A549 (cell line): ENCODE data around the gene CARD9. TPM values are rescaled to one million over a fixed set of nuclear protein-coding genes. Genes with fewer than 3 reads are reported as not detected.

ENCODE experiments used
- ATAC-seq, 2 experiments: fragments of 200-7000 bp in 1 of 2; fragments of >200 bp in 1 of 2; cut with Nextera tagmentation in 1 of 2; cut with Tn5 transposase in 1 of 2; 3 replicates each; pipeline versions ENCODE4 v1.8.0 to v1.9.1; 2018 to 2020; ENCODE audit warnings: mild to moderate bottlenecking in 1 of 2, moderate library complexity in 1 of 2
- CTCF ChIA-PET: fragments of 300-600 bp; sonication (Branson Sonifier 250); formaldehyde crosslinking; extraction: SDS; loops from one replicate; lab custom pipeline; 2021; ENCODE audit warnings: antibody characterized with exemption, inconsistent platforms; lab: Yijun Ruan, JAX
- POLR2A ChIA-PET: fragments of 350-600 bp; formaldehyde crosslinking; extraction: SDS; loops from one replicate; lab custom pipeline; 2021; ENCODE audit warnings: antibody characterized with exemption, inconsistent platforms; lab: Yijun Ruan, JAX
- DNase-seq, 2 experiments: peaks; one replicate each; pipeline versions ENCODE4 v3.0.0 to v3.0.0-alpha.2; 2011 to 2016; ENCODE audit warnings: low read depth in 1 of 2, low spot score in 1 of 2
- FAIRE-seq: peaks from 2 replicates; lab custom pipeline; 2011; peaks lifted over from hg19 to GRCh38; lab: Jason Lieb, UNC
- H3K27ac ChIP-seq, 2 experiments: fragments of >200 bp; sonication (Bioruptor Twin); formaldehyde crosslinking; 3 replicates each; pipeline ENCODE4 v1.5.1; 2016 to 2017
- H3K4me1 ChIP-seq: fragments of >200 bp; sonication (Bioruptor Twin); formaldehyde crosslinking; 3 replicates; pipeline ENCODE4 v1.6.1; 2016
- H3K4me2 ChIP-seq: fragments of >200 bp; sonication (Bioruptor Twin); formaldehyde crosslinking; 3 replicates; pipeline ENCODE4 v1.6.1; 2016
- H3K4me3 ChIP-seq: fragments of >200 bp; sonication (Bioruptor Twin); formaldehyde crosslinking; 3 replicates; pipeline ENCODE4 v1.5.1; 2016
- H3K9me3 ChIP-seq: fragments of >200 bp; sonication (Bioruptor Twin); formaldehyde crosslinking; 3 replicates; pipeline ENCODE4 v1.6.1; 2016
- CBX8 ChIP-seq: fragments of 200-600 bp; sonication (generic); IDR thresholded peaks from 2 replicates; pipeline ENCODE4 v1.6.1; 2016
- CHD4 ChIP-seq: fragments of 200-600 bp; sonication (generic); IDR thresholded peaks from 2 replicates; pipeline ENCODE4 v1.6.1; 2016; ENCODE audit warnings: antibody characterized with exemption, mild to moderate bottlenecking, borderline replicate concordance
- EHF ChIP-seq: fragments of 250-450 bp; sonication (Bioruptor Pico); IDR thresholded peaks from 2 replicates; pipeline ENCODE4 v1.5.0; 2020; ENCODE audit warnings: mild to moderate bottlenecking
- ESRRA ChIP-seq: fragments of 150-350 bp; IDR thresholded peaks from 2 replicates; pipeline ENCODE4 v1.6.1; 2014; ENCODE audit warnings: mild to moderate bottlenecking, low read length, borderline replicate concordance
- FOSL2 ChIP-seq, 2 experiments: fragments of 450-650 bp in 1 of 2; fragments of >200 bp in 1 of 2; sonication (Bioruptor Twin) in 1 of 2; formaldehyde crosslinking; IDR thresholded peaks; 2 replicates each; pipeline versions ENCODE4 v1.5.0 to v1.6.1; 2016 to 2020; ENCODE audit warnings: mild to moderate bottlenecking in 1 of 2, moderate library complexity in 1 of 2
- FOXS1 ChIP-seq: fragments of 250-450 bp; sonication (Bioruptor Pico); IDR thresholded peaks from 2 replicates; pipeline ENCODE4 v1.5.0; 2020; ENCODE audit warnings: mild to moderate bottlenecking, moderate library complexity
- HDAC2 ChIP-seq: fragments of 200-600 bp; sonication (generic); IDR thresholded peaks from 2 replicates; pipeline ENCODE4 v1.6.1; 2016
- HOXB13 ChIP-seq: fragments of 250-450 bp; sonication (Bioruptor Pico); IDR thresholded peaks from 2 replicates; pipeline ENCODE4 v1.5.0; 2020; ENCODE audit warnings: low read depth, mild to moderate bottlenecking, moderate library complexity
- MYC ChIP-seq: IDR thresholded peaks from 2 replicates; pipeline ENCODE4 v1.6.1; 2012; ENCODE audit warnings: mild to moderate bottlenecking, inconsistent platforms, low read length, improper control_type of control experiment, borderline replicate concordance
- POLR2A ChIP-seq: IDR thresholded peaks from 2 replicates; pipeline ENCODE4 v1.6.1; 2012; ENCODE audit warnings: mild to moderate bottlenecking, low read length
- RARB ChIP-seq: fragments of 250-450 bp; sonication (Bioruptor Pico); IDR thresholded peaks from 2 replicates; pipeline ENCODE4 v1.8.0; 2021; ENCODE audit warnings: mild to moderate bottlenecking, moderate library complexity
- SMC3 ChIP-seq: fragments of >200 bp; sonication (Bioruptor Twin); formaldehyde crosslinking; IDR thresholded peaks from 3 replicates; pipeline ENCODE4 v1.6.1; 2018; ENCODE audit warnings: inconsistent platforms
- SREBF2 ChIP-seq: fragments of 450-650 bp; IDR thresholded peaks from 2 replicates; pipeline ENCODE4 v1.6.1; 2014; ENCODE audit warnings: mild to moderate bottlenecking, moderate library complexity
- TFCP2L1 ChIP-seq: fragments of 250-450 bp; sonication (Bioruptor Pico); IDR thresholded peaks from 2 replicates; pipeline ENCODE4 v1.5.0; 2021; ENCODE audit warnings: mild to moderate bottlenecking
- ZC3H11A ChIP-seq: fragments of 450-650 bp; IDR thresholded peaks from 2 replicates; pipeline ENCODE4 v1.6.1; 2014; ENCODE audit warnings: antibody characterized with exemption, mild to moderate bottlenecking
- WGBS: methylation state at CpG from one replicate; pipeline ENCODE4 v1.1.6; 2017; ENCODE audit errors: missing lambda C conversion rate; 5-methylcytosine and 5-hydroxymethylcytosine counted together
- polyA plus RNA-seq, 4 experiments: library from polyadenylated mRNA; depleted of rRNA in 3 of 4; stranded (reverse); fragments of >200 nt; fragmentation: RNase III in 1 of 4; extraction: RNeasy Plus Mini Kit Qiagen cat#74134 plus additional on column Dnase treatment in 1 of 4; gene quantifications; 2 replicates in 3 of 4; 3 replicates in 1 of 4; pipeline ENCODE4 v1.2.3, GENCODE V29; 2011 to 2017
- TF ChIP-seq, protein P1 (sequence below): fragments of 450-650 bp; IDR thresholded peaks from 2 replicates; pipeline ENCODE4 v1.6.1; 2014; ENCODE audit warnings: antibody characterized with exemption
- TF ChIP-seq, protein P2 (sequence below): fragments of 250-450 bp; sonication (Bioruptor Pico); IDR thresholded peaks from 2 replicates; pipeline ENCODE4 v1.5.0; 2020; ENCODE audit warnings: low read depth, mild to moderate bottlenecking, moderate library complexity
- TF ChIP-seq, protein P3 (sequence below): fragments of 200-600 bp; sonication (generic); IDR thresholded peaks from 2 replicates; pipeline ENCODE4 v1.6.1; 2016; ENCODE audit warnings: antibody characterized with exemption, mild to moderate bottlenecking, moderate library complexity
- TF ChIP-seq, protein P4 (sequence below): fragments of >200 bp; sonication (Bioruptor Twin); formaldehyde crosslinking; IDR thresholded peaks from 3 replicates; pipeline ENCODE4 v1.5.1; 2016

Gene CARD9
- polyA plus RNA-seq, 2 of the 4 experiments (the other 2 are of a cell fraction): 0.21 to 0.94 TPM

DNA sequence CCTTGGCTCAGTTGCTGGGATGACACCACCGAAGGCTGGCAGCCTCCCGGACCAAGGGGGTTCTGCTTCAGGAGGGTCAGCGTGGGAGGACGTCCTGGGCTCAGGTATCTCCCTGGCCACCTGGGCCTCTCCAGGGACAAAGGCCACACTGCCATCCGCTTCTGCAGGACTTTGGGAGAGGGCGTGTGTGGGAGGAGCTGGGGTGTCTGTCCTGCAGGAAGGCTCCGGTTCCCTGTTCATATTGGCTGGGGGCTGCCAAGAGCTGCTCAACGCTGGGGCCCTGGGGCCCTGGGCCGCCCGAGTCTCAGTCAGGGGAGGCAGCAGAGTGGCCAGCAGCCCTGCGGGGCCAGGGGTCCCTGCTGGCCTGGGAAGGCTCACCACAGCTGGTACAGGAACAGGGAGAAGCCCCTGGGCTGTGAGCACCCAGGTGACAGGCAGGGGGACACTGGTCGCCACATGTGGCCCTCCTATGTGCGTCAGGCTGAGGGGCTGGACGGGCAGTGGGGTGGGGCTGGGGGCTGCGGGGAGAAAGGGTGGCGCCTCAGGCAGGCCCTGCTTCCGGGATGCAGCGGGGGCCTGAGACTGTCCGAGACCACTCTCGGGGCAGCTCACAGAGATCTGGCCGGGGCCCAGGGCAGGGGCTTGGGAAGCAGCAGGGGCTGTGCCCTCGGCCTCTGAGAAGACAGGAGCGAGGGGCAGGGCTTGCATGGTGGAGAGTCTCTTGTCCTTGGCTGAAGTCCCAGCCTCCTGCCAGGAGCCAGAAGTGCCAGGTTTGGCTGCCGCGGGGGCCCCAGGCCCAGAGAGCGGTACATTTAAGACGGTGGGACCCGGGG lies 4.9 kb upstream of the CARD9 start:
- no peak for FAIRE-seq
- TF ChIP-seq POLR2A (no peak), HOXB13 (CRISPR knock-in tag) (no peak), SREBF2 (no peak), EHF (CRISPR knock-in tag) (no peak), CBX8 (no peak), SMC3 (no peak)
- TF ChIP-seq, protein P1, sequence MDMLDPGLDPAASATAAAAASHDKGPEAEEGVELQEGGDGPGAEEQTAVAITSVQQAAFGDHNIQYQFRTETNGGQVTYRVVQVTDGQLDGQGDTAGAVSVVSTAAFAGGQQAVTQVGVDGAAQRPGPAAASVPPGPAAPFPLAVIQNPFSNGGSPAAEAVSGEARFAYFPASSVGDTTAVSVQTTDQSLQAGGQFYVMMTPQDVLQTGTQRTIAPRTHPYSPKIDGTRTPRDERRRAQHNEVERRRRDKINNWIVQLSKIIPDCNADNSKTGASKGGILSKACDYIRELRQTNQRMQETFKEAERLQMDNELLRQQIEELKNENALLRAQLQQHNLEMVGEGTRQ: no peak
- TF ChIP-seq, protein P2, sequence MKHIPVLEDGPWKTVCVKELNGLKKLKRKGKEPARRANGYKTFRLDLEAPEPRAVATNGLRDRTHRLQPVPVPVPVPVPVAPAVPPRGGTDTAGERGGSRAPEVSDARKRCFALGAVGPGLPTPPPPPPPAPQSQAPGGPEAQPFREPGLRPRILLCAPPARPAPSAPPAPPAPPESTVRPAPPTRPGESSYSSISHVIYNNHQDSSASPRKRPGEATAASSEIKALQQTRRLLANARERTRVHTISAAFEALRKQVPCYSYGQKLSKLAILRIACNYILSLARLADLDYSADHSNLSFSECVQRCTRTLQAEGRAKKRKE (CRISPR knock-in tag): no peak
- TF ChIP-seq, protein P3, sequence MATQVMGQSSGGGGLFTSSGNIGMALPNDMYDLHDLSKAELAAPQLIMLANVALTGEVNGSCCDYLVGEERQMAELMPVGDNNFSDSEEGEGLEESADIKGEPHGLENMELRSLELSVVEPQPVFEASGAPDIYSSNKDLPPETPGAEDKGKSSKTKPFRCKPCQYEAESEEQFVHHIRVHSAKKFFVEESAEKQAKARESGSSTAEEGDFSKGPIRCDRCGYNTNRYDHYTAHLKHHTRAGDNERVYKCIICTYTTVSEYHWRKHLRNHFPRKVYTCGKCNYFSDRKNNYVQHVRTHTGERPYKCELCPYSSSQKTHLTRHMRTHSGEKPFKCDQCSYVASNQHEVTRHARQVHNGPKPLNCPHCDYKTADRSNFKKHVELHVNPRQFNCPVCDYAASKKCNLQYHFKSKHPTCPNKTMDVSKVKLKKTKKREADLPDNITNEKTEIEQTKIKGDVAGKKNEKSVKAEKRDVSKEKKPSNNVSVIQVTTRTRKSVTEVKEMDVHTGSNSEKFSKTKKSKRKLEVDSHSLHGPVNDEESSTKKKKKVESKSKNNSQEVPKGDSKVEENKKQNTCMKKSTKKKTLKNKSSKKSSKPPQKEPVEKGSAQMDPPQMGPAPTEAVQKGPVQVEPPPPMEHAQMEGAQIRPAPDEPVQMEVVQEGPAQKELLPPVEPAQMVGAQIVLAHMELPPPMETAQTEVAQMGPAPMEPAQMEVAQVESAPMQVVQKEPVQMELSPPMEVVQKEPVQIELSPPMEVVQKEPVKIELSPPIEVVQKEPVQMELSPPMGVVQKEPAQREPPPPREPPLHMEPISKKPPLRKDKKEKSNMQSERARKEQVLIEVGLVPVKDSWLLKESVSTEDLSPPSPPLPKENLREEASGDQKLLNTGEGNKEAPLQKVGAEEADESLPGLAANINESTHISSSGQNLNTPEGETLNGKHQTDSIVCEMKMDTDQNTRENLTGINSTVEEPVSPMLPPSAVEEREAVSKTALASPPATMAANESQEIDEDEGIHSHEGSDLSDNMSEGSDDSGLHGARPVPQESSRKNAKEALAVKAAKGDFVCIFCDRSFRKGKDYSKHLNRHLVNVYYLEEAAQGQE: no peak
- TF ChIP-seq, protein P4, sequence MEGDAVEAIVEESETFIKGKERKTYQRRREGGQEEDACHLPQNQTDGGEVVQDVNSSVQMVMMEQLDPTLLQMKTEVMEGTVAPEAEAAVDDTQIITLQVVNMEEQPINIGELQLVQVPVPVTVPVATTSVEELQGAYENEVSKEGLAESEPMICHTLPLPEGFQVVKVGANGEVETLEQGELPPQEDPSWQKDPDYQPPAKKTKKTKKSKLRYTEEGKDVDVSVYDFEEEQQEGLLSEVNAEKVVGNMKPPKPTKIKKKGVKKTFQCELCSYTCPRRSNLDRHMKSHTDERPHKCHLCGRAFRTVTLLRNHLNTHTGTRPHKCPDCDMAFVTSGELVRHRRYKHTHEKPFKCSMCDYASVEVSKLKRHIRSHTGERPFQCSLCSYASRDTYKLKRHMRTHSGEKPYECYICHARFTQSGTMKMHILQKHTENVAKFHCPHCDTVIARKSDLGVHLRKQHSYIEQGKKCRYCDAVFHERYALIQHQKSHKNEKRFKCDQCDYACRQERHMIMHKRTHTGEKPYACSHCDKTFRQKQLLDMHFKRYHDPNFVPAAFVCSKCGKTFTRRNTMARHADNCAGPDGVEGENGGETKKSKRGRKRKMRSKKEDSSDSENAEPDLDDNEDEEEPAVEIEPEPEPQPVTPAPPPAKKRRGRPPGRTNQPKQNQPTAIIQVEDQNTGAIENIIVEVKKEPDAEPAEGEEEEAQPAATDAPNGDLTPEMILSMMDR: no peak
- TF ChIP-seq, all 56 proteins: peak for 0
- no peak overlapping the region for H3K27ac ChIP-seq
- ChIA-PET CTCF (interaction anchor here (1.4 to 4.9 kb wide), 4 partner anchors 12 to 40 kb away, joined by 3 to 27 read pairs (median 6); partner anchors contain the start of gene DNLZ), POLR2A (no interaction called here)
- no peak overlapping the region for H3K4me3 ChIP-seq
- 93% methylated on average over 20 of the region's 28 CpGs for WGBS
- H3K4me1 ChIP-seq: no peaks in the 10 kb centered on the region
- H3K9me3 ChIP-seq: no peaks in the 10 kb centered on the region
- DNase-seq (no peak), ATAC-seq (no peak)
- H3K4me2 ChIP-seq: no peak overlapping the region

- TF ChIP-seq FOXS1 (CRISPR knock-in tag) (no peak), MYC (no peak), CHD4 (no peak), ZC3H11A (no peak), FOSL2 (IDR thresholded peaks at IDR 0.05) (no peak), FOSL2 (CRISPR knock-in tag; IDR thresholded peaks at IDR 0.05) (no peak), TFCP2L1 (CRISPR knock-in tag) (no peak), SREBF2 (no peak), RARB (CRISPR knock-in tag) (no peak), ESRRA (no peak), CBX8 (no peak), HDAC2 (no peak)
- ATAC-seq: no peak
- no peak for DNase-seq
- Histone ChIP-seq H3K4me3 (no peak overlapping the region), H3K27ac (no peak overlapping the region), H3K4me1 (peaks cover 7% of the 10 kb centered on the region), H3K4me2 (no peak overlapping the region), H3K9me3 (no peaks in the 10 kb centered on the region)
- ChIA-PET POLR2A (no interaction called here), CTCF (interaction anchor here (0.6 to 4.9 kb wide), 7 partner anchors 8 to 265 kb away, joined by 3 to 27 read pairs (median 4); partner anchors contain the start of gene DNLZ)
- WGBS: 93% methylated on average over 12 of the region's 32 CpGs
- FAIRE-seq: no peak
These were observed 4.1 kb upstream of the CARD9 start for GRCh38 chr9:136377341-136378169.
